Spleen (tissue), 11 donors: ENCODE data around the gene SYNM. TPM values are rescaled to one million over a fixed set of nuclear protein-coding genes. Genes with fewer than 3 reads are reported as not detected.

Experiments used
- DNase-seq: peaks from one replicate; pipeline ENCODE4 v3.0.0-alpha.2; 2020
- H3K27ac ChIP-seq, 8 donors: fragments of 200-600 bp; sonication (generic) in 7 of 8; 1 replicate in 4 of 8; 2 replicates in 4 of 8; pipeline versions ENCODE4 v1.5.0 to v1.8.0; 2016 to 2021; ENCODE audit warnings: inconsistent platforms in 4 of 8, mild to moderate bottlenecking in 4 of 8, moderate library complexity in 1 of 8
- H3K27me3 ChIP-seq, 7 donors: fragments of 200-600 bp; sonication (generic) in 6 of 7; replicated peaks in 1 of 7; 1 replicate in 4 of 7; 2 replicates in 3 of 7; pipeline versions ENCODE4 v1.5.0 to v1.8.0; 2016 to 2021; ENCODE audit warnings: inconsistent platforms in 3 of 7, mild to moderate bottlenecking in 1 of 7
- H3K36me3 ChIP-seq, 6 donors: fragments of 200-600 bp; sonication (generic) in 5 of 6; 1 replicate in 4 of 6; 2 replicates in 2 of 6; pipeline versions ENCODE4 v1.5.0 to v1.8.0; 2016 to 2021; ENCODE audit warnings: inconsistent platforms in 2 of 6
- H3K4me1 ChIP-seq, 6 donors: fragments of 200-600 bp; sonication (generic) in 5 of 6; 1 replicate in 3 of 6; 2 replicates in 3 of 6; pipeline versions ENCODE4 v1.5.0 to v1.8.0; 2016 to 2021; ENCODE audit warnings: inconsistent platforms in 3 of 6
- H3K4me3 ChIP-seq, 8 donors: fragments of 200-600 bp; sonication (generic) in 7 of 8; 1 replicate in 4 of 8; 2 replicates in 4 of 8; pipeline versions ENCODE4 v1.5.0 to v1.8.0; 2016 to 2021; ENCODE audit warnings: inconsistent platforms in 4 of 8, mild to moderate bottlenecking in 4 of 8, moderate library complexity in 2 of 8
- H3K9me3 ChIP-seq, 8 donors: fragments of 200-600 bp; sonication (generic) in 7 of 8; 1 replicate in 4 of 8; 2 replicates in 4 of 8; pipeline versions ENCODE4 v1.5.0 to v1.8.0; 2016 to 2021; ENCODE audit warnings: inconsistent platforms in 4 of 8
- CTCF ChIP-seq, 11 experiments: fragments of 200-600 bp in 7 of 11; fragments of 450-650 bp in 4 of 11; sonication (generic) in 4 of 11; IDR thresholded peaks in 8 of 11; conservative IDR thresholded peaks in 3 of 11; 1 replicate in 7 of 11; 2 replicates in 4 of 11; pipeline versions ENCODE4 v1.4.0 to v1.8.0; 2016 to 2021; ENCODE audit warnings: antibody characterized with exemption in 11 of 11, inconsistent platforms in 4 of 11, mild to moderate bottlenecking in 1 of 11
- POLR2A ChIP-seq, 3 donors: fragments of 450-650 bp; IDR thresholded peaks; one replicate each; pipeline ENCODE4 v1.5.1; 2017; ENCODE audit warnings: antibody characterized with exemption in 3 of 3, mild to moderate bottlenecking in 1 of 3
- POLR2AphosphoS5 ChIP-seq, 3 donors: sonication (generic); formaldehyde crosslinking; IDR thresholded peaks; one replicate each; pipeline ENCODE4 v1.5.1; 2017; ENCODE audit warnings: antibody characterized with exemption in 3 of 3
- WGBS, 5 donors: extraction: QIAGEN DNeasy Blood & Tissue Kit in 3 of 5; methylation state at CpG; one replicate each; pipeline versions ENCODE4 v1.1.5 to v1.1.7; 2013 to 2018; 5-methylcytosine and 5-hydroxymethylcytosine counted together
- intact Hi-C: fragments of 100-400 bp; cut with DNase I; formaldehyde crosslinking; loops from one replicate; pipeline ENCODE4 v1.15.0; 2023; ENCODE audit warnings: low total_unique reads
- polyA plus RNA-seq, 3 donors: library from polyadenylated mRNA; stranded (reverse); fragments of 200-250 nt; gene quantifications; one replicate each; pipeline ENCODE4 v1.2.1, GENCODE V29; 2013
- total RNA-seq, 7 donors: library from RNA; depleted of rRNA in 3 of 7; stranded (reverse); fragments of >200 nt in 3 of 7; fragmentation: NEBNext Ultra II Directional in 4 of 7; extraction: Animal tissue kit (Norgen Biotek cat#: 25700) in 4 of 7; gene quantifications; one replicate each; pipeline versions ENCODE4 v1.1.0 to v1.2.1, GENCODE V29; 2016 to 2021
- donor health status: healthy with polysubstance abuse.
- donor health status: DM: no; HTN: no; CAD: no; lungs with moderate emphysema.
- donor health status: DM: no; HTN: no; CAD: no.
- donor health status: Bipolar disorder and iron deficiency.
- donor health status: healthy.
- donor health status: DM: no; HTN: no; CAD: no.
- donor health status: DM: yes; HTN: yes; CAD: no.

Gene SYNM
- total and polyA plus RNA-seq, 10 donors: 3.3 to 10.7 (median 4.1) TPM

- Histone ChIP-seq H3K4me1 (peaks cover 0 to 23% (median 18%) of the 10 kb centered on the region in 6 donors), H3K27ac (no peak overlapping the region), H3K9me3 (no peaks in the 10 kb centered on the region), H3K4me3 (no peak overlapping the region), H3K36me3 (no peaks in the 10 kb centered on the region), H3K27me3 (peaks cover 0 to 73% (median 23%) of the 10 kb centered on the region in 7 donors)
- no peak for TF ChIP-seq POLR2AphosphoS5 (IDR thresholded peaks at IDR 0.05)
- TF ChIP-seq POLR2A (IDR thresholded peaks at IDR 0.05): no peak
- TF ChIP-seq CTCF (IDR thresholded peaks at IDR 0.05 in 8 of 11, conservative IDR thresholded peaks at IDR 0.05 in 3 of 11): no peak
- 82 to 88% (median 86%) methylated on average over 5 of the region's 5 CpGs for WGBS, 5 donors
- DNase-seq: no peak
- intact Hi-C loops: no loop called here
Measured at GRCh38 chr15:99062226-99062625, 42.7 kb upstream of the SYNM start.

DNA sequence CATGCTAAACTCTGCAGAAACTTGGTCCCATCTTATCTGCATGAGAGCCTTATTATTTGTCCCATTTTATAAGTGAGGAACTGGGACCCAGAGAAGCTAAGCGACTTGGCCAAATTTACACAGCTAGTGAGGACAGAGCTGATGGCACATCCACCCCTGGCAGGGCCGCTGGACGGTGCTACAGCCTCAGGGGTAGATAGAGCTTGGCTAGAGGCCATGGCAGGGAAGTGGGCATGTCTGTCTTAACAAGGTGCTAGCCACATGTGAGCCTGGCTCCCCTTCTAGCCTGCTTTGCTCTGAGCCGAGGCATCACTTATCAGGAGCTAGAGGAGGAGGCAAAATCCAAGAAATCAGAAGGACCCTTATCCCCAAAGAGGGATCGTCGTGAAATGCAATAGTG is 36.7 kb upstream of the SYNM start:
- Histone ChIP-seq H3K36me3 (no peaks in the 10 kb centered on the region), H3K9me3 (no peaks in the 10 kb centered on the region), H3K4me3 (no peak overlapping the region), H3K27me3 (peaks cover 0 to 17% (median 0%) of the 10 kb centered on the region in 7 donors), H3K27ac (no peak overlapping the region), H3K4me1 (no peaks in the 10 kb centered on the region)
- WGBS, 5 donors: 69 to 85% (median 76%) methylated on average over 6 of the region's 6 CpGs
- intact Hi-C loops: no loop called here
- TF ChIP-seq POLR2AphosphoS5 (IDR thresholded peaks at IDR 0.05) (no peak), CTCF (IDR thresholded peaks at IDR 0.05 in 8 of 11, conservative IDR thresholded peaks at IDR 0.05 in 3 of 11) (no peak), POLR2A (IDR thresholded peaks at IDR 0.05) (no peak)
- peak; percentile 56 for DNase-seq

GRCh38 chr15:99070208-99070607 is 34.7 kb upstream of the SYNM start:
- H3K27ac ChIP-seq: no peak overlapping the region
- no peaks in the 10 kb centered on the region for H3K4me1 ChIP-seq
- H3K27me3 ChIP-seq: no peaks in the 10 kb centered on the region
- intact Hi-C loops: loop anchor here (10.0 kb wide), 2 partner anchors 295 to 555 kb away; no protein-coding TSS in a partner anchor
- no peaks in the 10 kb centered on the region for H3K36me3 ChIP-seq
- TF ChIP-seq POLR2AphosphoS5 (IDR thresholded peaks at IDR 0.05) (no peak), CTCF (IDR thresholded peaks at IDR 0.05 in 8 of 11, conservative IDR thresholded peaks at IDR 0.05 in 3 of 11) (no peak), POLR2A (IDR thresholded peaks at IDR 0.05) (no peak)
- H3K9me3 ChIP-seq: no peaks in the 10 kb centered on the region
- DNase-seq: no peak
- no peak overlapping the region for H3K4me3 ChIP-seq
- WGBS, 5 donors: 77 to 88% (median 84%) methylated on average over 5 of the region's 5 CpGs

DNA sequence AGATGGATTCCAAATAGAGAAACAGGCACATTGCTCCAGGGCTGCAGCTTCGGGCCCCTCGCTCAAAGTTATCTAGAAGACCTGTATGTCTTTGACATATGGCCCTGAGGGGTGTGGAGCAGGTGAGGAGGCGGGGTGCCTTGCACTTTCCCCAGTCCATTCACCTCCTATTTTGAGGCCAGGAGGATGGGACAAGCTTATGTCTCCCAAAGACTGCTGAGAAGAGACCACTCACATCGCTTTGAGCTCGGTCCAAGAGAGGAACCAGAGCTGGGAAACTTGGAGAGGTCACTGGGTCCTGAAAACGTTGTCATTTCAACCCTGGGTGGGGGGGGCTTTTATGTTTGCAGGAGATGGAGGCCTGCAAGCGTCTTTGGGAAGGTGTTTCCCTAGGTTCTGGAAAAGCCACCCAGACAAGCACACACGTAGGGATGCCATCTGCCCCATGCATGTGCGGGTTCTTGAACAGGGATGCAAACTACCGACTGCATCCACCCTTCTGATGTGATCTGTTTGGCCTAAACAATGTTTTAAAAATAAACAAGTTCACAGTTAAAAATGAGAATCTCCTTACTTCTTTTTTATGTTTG is 33.7 kb upstream of the SYNM start:
- no peaks in the 10 kb centered on the region for H3K9me3 ChIP-seq
- DNase-seq: no peak
- WGBS, 5 donors: 80 to 91% (median 85%) methylated on average over 9 to 10 of the region's 10 CpGs
- H3K27me3 ChIP-seq: no peaks in the 10 kb centered on the region
- no peaks in the 10 kb centered on the region for H3K36me3 ChIP-seq
- no peak overlapping the region for H3K4me3 ChIP-seq
- intact Hi-C loops: loop anchor here (10.0 kb wide), 2 partner anchors 296 to 556 kb away; no protein-coding TSS in a partner anchor
- H3K4me1 ChIP-seq: peaks cover 0 to 3% (median 2%) of the 10 kb centered on the region in 6 donors
- no peak for TF ChIP-seq POLR2AphosphoS5 (IDR thresholded peaks at IDR 0.05)
- TF ChIP-seq CTCF (IDR thresholded peaks at IDR 0.05 in 8 of 11, conservative IDR thresholded peaks at IDR 0.05 in 3 of 11): no peak
- TF ChIP-seq POLR2A (IDR thresholded peaks at IDR 0.05): no peak
- H3K27ac ChIP-seq: no peak overlapping the region
